ENCODE data around the gene FOSB. TPM values are rescaled to one million over a fixed set of nuclear protein-coding genes. Genes with fewer than 3 reads are reported as not detected.

FOSB gene
- polyA plus RNA-seq, 1 experiment: 4.5 TPM

GRCh38 chr19:45494261-45494916, 26.6 kb downstream of the FOSB start:
- POLR2A ChIA-PET: no interaction called here
- no peaks in the 10 kb centered on the region for H3K36me3 ChIP-seq (ENCODE audit: control insufficient read depth, insufficient read depth, low read length)
- H3K4me3 ChIP-seq (ENCODE audit: low read depth, low read length): no peak overlapping the region
- TF ChIP-seq, protein P1, sequence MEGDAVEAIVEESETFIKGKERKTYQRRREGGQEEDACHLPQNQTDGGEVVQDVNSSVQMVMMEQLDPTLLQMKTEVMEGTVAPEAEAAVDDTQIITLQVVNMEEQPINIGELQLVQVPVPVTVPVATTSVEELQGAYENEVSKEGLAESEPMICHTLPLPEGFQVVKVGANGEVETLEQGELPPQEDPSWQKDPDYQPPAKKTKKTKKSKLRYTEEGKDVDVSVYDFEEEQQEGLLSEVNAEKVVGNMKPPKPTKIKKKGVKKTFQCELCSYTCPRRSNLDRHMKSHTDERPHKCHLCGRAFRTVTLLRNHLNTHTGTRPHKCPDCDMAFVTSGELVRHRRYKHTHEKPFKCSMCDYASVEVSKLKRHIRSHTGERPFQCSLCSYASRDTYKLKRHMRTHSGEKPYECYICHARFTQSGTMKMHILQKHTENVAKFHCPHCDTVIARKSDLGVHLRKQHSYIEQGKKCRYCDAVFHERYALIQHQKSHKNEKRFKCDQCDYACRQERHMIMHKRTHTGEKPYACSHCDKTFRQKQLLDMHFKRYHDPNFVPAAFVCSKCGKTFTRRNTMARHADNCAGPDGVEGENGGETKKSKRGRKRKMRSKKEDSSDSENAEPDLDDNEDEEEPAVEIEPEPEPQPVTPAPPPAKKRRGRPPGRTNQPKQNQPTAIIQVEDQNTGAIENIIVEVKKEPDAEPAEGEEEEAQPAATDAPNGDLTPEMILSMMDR (IDR thresholded peaks at IDR 0.05; ENCODE audit: insufficient read depth, low read depth, low read length): no peak
- DNase-seq (ENCODE audit: low read depth): no peak
- no peaks in the 10 kb centered on the region for H3K27me3 ChIP-seq (ENCODE audit: control insufficient read depth, insufficient read depth, low read length)
- CTCF ChIA-PET: interaction anchor here (0.8 to 6.1 kb wide), 8 partner anchors 8 to 186 kb away, joined by 3 to 56 read pairs (median 4); no protein-coding TSS in a partner anchor

DNA sequence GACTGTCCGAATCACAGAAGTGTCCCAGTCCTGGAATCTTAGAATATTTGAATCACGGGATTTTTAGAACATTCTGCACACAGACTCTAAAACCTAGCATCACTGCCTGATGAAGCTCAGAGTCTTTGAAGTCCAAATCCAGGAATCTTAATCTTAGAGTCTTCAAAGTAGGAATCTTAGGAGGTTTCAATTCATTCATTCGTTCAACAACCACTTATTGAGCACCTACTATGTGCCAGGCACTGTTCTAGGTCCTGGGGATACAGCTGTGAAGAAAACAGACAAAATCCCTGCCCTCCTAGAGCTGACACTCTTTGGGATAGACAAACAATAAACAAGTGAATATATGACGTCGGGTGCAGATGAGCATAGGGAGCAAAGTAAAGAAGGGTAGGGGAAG, 27.4 kb downstream of the FOSB start:
- H3K27me3 ChIP-seq (ENCODE audit: control insufficient read depth, insufficient read depth, low read length): no peaks in the 10 kb centered on the region
- TF ChIP-seq, protein P1 (IDR thresholded peaks at IDR 0.05; ENCODE audit: insufficient read depth, low read depth, low read length): no peak
- DNase-seq (ENCODE audit: low read depth): no peak
- no peak overlapping the region for H3K4me3 ChIP-seq (ENCODE audit: low read depth, low read length)
- ChIA-PET POLR2A (no interaction called here), CTCF (interaction anchor here (0.8 to 6.1 kb wide), 9 partner anchors 9 to 186 kb away, joined by 3 to 56 read pairs (median 4); no protein-coding TSS in a partner anchor)
- H3K36me3 ChIP-seq (ENCODE audit: control insufficient read depth, insufficient read depth, low read length): no peaks in the 10 kb centered on the region

DNA sequence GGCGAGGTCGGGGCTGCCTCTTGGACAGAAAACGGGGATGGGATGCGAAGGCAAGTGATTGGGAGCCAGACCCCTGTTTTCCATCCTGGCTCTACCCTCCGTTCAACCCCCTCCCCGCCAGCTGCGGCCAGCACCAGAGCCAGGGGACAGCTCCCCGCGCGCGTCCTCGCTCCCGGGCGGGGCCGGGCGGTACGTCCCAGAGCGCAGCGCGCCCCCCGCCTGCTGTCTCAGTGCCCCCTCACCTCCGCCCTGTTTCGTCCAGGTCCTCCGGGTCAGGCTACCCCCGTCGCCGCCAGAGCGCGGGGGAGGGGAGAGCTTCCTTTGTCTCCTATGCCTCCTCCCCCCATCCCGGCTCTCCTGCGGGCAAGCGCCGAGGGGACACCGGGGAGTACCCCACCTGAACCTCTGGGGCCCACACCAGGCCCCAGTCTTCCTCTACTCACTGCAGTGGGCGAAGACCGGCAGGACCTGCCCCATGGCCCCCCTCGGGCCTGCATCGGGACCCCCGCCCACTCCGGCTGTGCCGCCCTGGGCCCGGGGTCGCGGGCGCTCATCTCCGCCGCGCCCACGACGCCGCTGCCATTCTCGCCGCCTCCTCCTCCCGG, 28.7 kb downstream of the FOSB start:
- Histone ChIP-seq H3K4me3 (ENCODE audit: low read depth, low read length) (peak overlapping the region; percentile 70), H3K27me3 (ENCODE audit: control insufficient read depth, insufficient read depth, low read length) (no peaks in the 10 kb centered on the region), H3K36me3 (ENCODE audit: control insufficient read depth, insufficient read depth, low read length) (no peaks in the 10 kb centered on the region)
- TF ChIP-seq, protein P1 (IDR thresholded peaks at IDR 0.05; ENCODE audit: insufficient read depth, low read depth, low read length): no peak
- CTCF ChIA-PET: interaction anchor here (0.7 to 6.1 kb wide), 8 partner anchors 8 to 146 kb away, joined by 3 to 56 read pairs (median 4); partner anchors contain the start of gene PPP1R13L
- POLR2A ChIA-PET: no interaction called here
- DNase-seq (ENCODE audit: low read depth): no peak

GRCh38 chr19:45497791-45498190, 30.0 kb downstream of the FOSB start:
- CTCF ChIA-PET: interaction anchor here (0.8 to 6.1 kb wide), 5 partner anchors 8 to 146 kb away, joined by 3 to 56 read pairs (median 4); no protein-coding TSS in a partner anchor
- TF ChIP-seq, protein P1 (IDR thresholded peaks at IDR 0.05; ENCODE audit: insufficient read depth, low read depth, low read length): no peak
- H3K27me3 ChIP-seq (ENCODE audit: control insufficient read depth, insufficient read depth, low read length): no peaks in the 10 kb centered on the region
- H3K4me3 ChIP-seq (ENCODE audit: low read depth, low read length): no peak overlapping the region
- DNase-seq (ENCODE audit: low read depth): no peak
- POLR2A ChIA-PET: no interaction called here
- H3K36me3 ChIP-seq (ENCODE audit: control insufficient read depth, insufficient read depth, low read length): no peaks in the 10 kb centered on the region

DNA sequence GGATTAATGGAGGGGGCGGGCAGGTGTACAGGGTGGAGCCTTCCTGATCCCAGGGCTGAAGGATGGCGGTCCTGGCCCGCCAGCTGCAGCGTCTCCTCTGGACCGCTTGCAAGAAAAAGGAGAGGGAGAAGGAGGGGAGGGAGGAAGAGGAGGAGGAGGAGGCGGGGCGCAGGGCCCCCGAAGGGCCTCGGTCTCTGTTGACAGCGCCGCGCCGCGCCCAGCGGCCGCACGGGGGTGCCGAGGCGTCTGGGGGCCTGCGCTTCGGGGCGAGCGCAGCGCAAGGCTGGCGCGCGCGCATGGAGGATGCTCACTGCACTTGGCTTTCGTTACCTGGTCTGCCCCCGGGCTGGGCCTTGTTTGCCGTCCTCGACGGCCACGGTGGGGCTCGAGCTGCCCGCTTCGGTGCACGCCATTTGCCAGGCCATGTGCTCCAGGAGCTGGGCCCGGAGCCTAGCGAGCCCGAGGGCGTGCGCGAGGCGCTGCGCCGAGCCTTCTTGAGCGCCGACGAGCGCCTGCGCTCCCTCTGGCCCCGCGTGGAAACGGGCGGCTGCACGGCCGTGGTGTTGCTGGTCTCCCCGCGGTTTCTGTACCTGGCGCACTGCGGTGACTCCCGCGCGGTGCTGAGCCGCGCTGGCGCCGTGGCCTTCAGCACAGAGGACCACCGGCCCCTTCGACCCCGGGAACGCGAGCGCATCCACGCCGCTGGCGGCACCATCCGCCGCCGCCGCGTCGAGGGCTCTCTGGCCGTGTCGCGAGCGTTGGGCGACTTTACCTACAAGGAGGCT, 30.8 kb downstream of the FOSB start, which contains the start of gene PPM1N:
Gene PPM1N (plus strand): TSS at position 33 of the 785 bp plus-strand sequence. CDS start 30 bp downstream, at position 63.
- TF ChIP-seq, protein P1 (IDR thresholded peaks at IDR 0.05; ENCODE audit: insufficient read depth, low read depth, low read length): no peak
- H3K4me3 ChIP-seq (ENCODE audit: low read depth, low read length): peak within 1 kb of the TSS; percentile 31
- H3K36me3 ChIP-seq (ENCODE audit: control insufficient read depth, insufficient read depth, low read length): no peaks in the 10 kb centered on the region
- CTCF ChIA-PET: interaction anchor here (1.1 to 6.1 kb wide), 7 partner anchors 7 to 145 kb away, joined by 3 to 56 read pairs (median 5); no protein-coding TSS in a partner anchor
- H3K27me3 ChIP-seq (ENCODE audit: control insufficient read depth, insufficient read depth, low read length): no peaks in the 10 kb centered on the region
- DNase-seq (ENCODE audit: low read depth): no peak
- POLR2A ChIA-PET: no interaction called here

Data from BJ (cell line).